Left lobe of liver (tissue), 1 donor: ENCODE results near the gene EIF6. TPM values are rescaled to one million over a fixed set of nuclear protein-coding genes. Genes with fewer than 3 reads are reported as not detected.

Source experiments
- total RNA-seq: library from RNA; stranded (reverse); gene quantifications from one replicate; pipeline ENCODE4 v1.2.1, GENCODE V29; 2021
- donor health status: DM: no; HTN: yes; CAD: no.

The EIF6 gene
- total RNA-seq, 1 donor from 2014 or later = 80.2 TPM

Other genes with a start within 250 kb of the EIF6 start
- gene TRPC4AP, start 192.0 kb downstream of the EIF6 start, total RNA-seq = 27.6 TPM
- 26.0 TPM for gene EDEM2, start 137.4 kb downstream of the EIF6 start, total RNA-seq
- gene PROCR, start 112.7 kb downstream of the EIF6 start, total RNA-seq = 1.5 TPM
- 0.43 TPM for gene MMP24, start 58.1 kb downstream of the EIF6 start, total RNA-seq
- 27.3 TPM for gene MMP24OS, start 6.7 kb downstream of the EIF6 start, total RNA-seq
- gene FAM83C, start 7.7 kb upstream of the EIF6 start, total RNA-seq = not detected
- gene UQCC1, start 127.2 kb upstream of the EIF6 start, total RNA-seq = 43.6 TPM
- not detected for gene GDF5, start 153.5 kb upstream of the EIF6 start, total RNA-seq
- 14.6 TPM for gene CEP250, start 170.8 kb upstream of the EIF6 start, total RNA-seq
- not detected for gene C20orf173, start 244.9 kb upstream of the EIF6 start, total RNA-seq